Measurements from ENCODE around the gene MEAK7. TPM values are rescaled to one million over a fixed set of nuclear protein-coding genes. Genes with fewer than 3 reads are reported as not detected.

MEAK7 gene
- total RNA-seq, 2 donors from 2014 or later, result 13.8 to 23.2 TPM

DNA sequence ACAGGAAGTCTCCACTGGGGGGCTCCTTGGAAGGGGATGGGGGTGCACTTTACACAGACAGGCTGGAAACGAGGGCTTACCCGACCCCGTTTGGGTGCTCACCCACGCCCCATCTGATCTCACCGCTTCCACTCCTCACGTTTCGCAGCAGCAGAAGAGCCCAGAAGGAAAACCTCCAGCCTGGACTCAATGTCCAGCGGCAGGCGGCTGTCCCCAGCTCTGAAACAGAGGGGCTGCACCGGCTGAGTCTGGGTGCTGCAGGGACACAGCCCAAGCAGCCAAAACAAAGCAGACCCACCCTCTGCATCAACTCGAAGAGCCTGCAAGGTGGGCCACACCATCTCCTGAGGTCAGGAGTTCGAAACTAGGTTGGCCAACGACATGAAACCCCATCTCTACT lies 3.9 kb downstream of the MEAK7 start:
- Histone ChIP-seq H3K9me3 (no peaks in the 10 kb centered on the region), H3K36me3 (peaks cover 10% of the 10 kb centered on the region), H3K4me1 (ENCODE audit: control insufficient read depth in 1 of 2, low read depth in 2 of 2) (peaks cover 16 to 17% of the 10 kb centered on the region in 2 donors), H3K27me3 (replicated peaks; ENCODE audit: insufficient read depth) (no peaks in the 10 kb centered on the region), H3K4me3 (no peak overlapping the region), H3K27ac (no peak overlapping the region)
- TF ChIP-seq, protein P1, sequence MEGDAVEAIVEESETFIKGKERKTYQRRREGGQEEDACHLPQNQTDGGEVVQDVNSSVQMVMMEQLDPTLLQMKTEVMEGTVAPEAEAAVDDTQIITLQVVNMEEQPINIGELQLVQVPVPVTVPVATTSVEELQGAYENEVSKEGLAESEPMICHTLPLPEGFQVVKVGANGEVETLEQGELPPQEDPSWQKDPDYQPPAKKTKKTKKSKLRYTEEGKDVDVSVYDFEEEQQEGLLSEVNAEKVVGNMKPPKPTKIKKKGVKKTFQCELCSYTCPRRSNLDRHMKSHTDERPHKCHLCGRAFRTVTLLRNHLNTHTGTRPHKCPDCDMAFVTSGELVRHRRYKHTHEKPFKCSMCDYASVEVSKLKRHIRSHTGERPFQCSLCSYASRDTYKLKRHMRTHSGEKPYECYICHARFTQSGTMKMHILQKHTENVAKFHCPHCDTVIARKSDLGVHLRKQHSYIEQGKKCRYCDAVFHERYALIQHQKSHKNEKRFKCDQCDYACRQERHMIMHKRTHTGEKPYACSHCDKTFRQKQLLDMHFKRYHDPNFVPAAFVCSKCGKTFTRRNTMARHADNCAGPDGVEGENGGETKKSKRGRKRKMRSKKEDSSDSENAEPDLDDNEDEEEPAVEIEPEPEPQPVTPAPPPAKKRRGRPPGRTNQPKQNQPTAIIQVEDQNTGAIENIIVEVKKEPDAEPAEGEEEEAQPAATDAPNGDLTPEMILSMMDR (IDR thresholded peaks at IDR 0.05), result no peak
- no peak for ATAC-seq (ENCODE audit: insufficient number of reproducible peaks, low FRiP score, low read depth)
- no peak for DNase-seq (ENCODE audit: low spot score)

DNA sequence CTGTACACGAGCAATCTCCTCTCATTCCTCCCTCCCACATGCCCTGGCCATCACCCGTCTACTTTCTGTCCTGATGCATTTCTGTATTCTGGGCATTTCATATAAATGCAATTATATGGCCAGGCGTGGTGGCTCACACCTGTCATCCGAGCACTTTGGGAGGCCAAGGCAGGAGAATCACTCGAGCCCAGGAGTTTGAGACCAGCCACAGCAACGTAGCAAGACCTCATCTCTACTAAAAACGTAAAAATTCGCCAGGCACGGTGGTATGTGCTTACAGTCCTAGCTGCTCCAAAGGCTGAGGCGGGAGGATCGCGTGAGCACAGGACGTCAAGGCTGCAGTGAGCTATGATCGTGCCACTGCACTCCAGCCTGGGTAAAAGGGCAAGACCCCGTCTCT lies 4.8 kb downstream of the MEAK7 start:
- TF ChIP-seq, protein P1 (IDR thresholded peaks at IDR 0.05), result no peak
- Histone ChIP-seq H3K27ac (no peak overlapping the region), H3K4me1 (ENCODE audit: control insufficient read depth in 1 of 2, low read depth in 2 of 2) (peaks cover 9 to 11% of the 10 kb centered on the region in 2 donors), H3K36me3 (peaks cover 17% of the 10 kb centered on the region), H3K27me3 (replicated peaks; ENCODE audit: insufficient read depth) (no peaks in the 10 kb centered on the region), H3K4me3 (no peak overlapping the region), H3K9me3 (no peaks in the 10 kb centered on the region)
- no peak for DNase-seq (ENCODE audit: low spot score)
- no peak for ATAC-seq (ENCODE audit: insufficient number of reproducible peaks, low FRiP score, low read depth)

- H3K27ac ChIP-seq, result no peak overlapping the region
- TF ChIP-seq, protein P1 (IDR thresholded peaks at IDR 0.05), result no peak
- ATAC-seq (ENCODE audit: insufficient number of reproducible peaks, low FRiP score, low read depth) (no peak), DNase-seq (ENCODE audit: low spot score) (no peak)
- no peaks in the 10 kb centered on the region for H3K27me3 ChIP-seq (replicated peaks; ENCODE audit: insufficient read depth)
- peaks cover 19% of the 10 kb centered on the region for H3K36me3 ChIP-seq
- peaks cover 9 to 10% of the 10 kb centered on the region in 2 donors for H3K4me1 ChIP-seq (ENCODE audit: control insufficient read depth in 1 of 2, low read depth in 2 of 2)
- H3K9me3 ChIP-seq, result no peaks in the 10 kb centered on the region
- H3K4me3 ChIP-seq, result no peak overlapping the region
Measured at GRCh38 chr16:84498859-84499620, 5.4 kb downstream of the MEAK7 start.

DNA sequence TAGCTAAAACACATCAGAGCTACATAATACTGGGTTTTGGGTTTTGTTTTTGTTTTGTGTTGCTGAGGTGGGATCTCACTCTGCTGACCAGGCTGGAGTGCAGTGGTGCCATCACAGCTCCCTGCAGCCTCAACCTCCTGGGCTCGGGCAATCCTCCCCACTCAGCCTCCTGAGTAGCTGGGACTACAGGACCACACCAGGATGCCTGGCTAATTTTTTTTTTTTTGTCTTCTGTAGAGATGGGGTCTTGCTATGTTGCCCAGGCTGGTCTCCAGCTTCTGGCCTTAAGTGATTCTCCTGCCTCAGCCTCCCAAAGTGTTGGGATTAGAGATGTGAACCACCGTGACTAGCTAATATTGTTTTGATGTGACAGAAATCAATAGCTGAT lies 6.2 kb downstream of the MEAK7 start:
- ATAC-seq (ENCODE audit: insufficient number of reproducible peaks, low FRiP score, low read depth) (no peak), DNase-seq (ENCODE audit: low spot score) (no peak)
- Histone ChIP-seq H3K27me3 (replicated peaks; ENCODE audit: insufficient read depth) (no peaks in the 10 kb centered on the region), H3K9me3 (no peaks in the 10 kb centered on the region), H3K4me1 (ENCODE audit: control insufficient read depth in 1 of 2, low read depth in 2 of 2) (peaks cover under 1 to 2% of the 10 kb centered on the region in 2 donors), H3K36me3 (peaks cover 19% of the 10 kb centered on the region), H3K4me3 (no peak overlapping the region), H3K27ac (no peak overlapping the region)
- TF ChIP-seq, protein P1 (IDR thresholded peaks at IDR 0.05), result no peak

GRCh38 chr16:84497418-84498222 lies 6.8 kb downstream of the MEAK7 start:
- H3K36me3 ChIP-seq, result peaks cover 19% of the 10 kb centered on the region
- H3K4me3 ChIP-seq, result no peak overlapping the region
- no peaks in the 10 kb centered on the region for H3K27me3 ChIP-seq (replicated peaks; ENCODE audit: insufficient read depth)
- TF ChIP-seq, protein P1 (IDR thresholded peaks at IDR 0.05), result no peak
- no peak for ATAC-seq (ENCODE audit: insufficient number of reproducible peaks, low FRiP score, low read depth)
- no peaks in the 10 kb centered on the region for H3K4me1 ChIP-seq (ENCODE audit: control insufficient read depth in 1 of 2, low read depth in 2 of 2)
- no peak overlapping the region for H3K27ac ChIP-seq
- no peaks in the 10 kb centered on the region for H3K9me3 ChIP-seq
- DNase-seq (ENCODE audit: low spot score), result no peak
